Skeletal muscle cell (primary cell): ENCODE measurements around the gene RHEB.
"Not testable (repeated sequence)": the region's sequence is repeated elsewhere in the genome, so short reads cannot be mapped to it uniquely, and the experiment has no call there.

ENCODE experiments used
- DNase-seq: peaks from one replicate; pipeline ENCODE4 v3.0.0-alpha.2; 2010; ENCODE audit warnings: low read depth
- H3K4me3 ChIP-seq: 2 replicates; pipeline ENCODE4 v1.5.1; 2011; ENCODE audit warnings: low read depth, mild to moderate bottlenecking, control low read depth, low read length, moderate library complexity

Gene RHEB

DNA sequence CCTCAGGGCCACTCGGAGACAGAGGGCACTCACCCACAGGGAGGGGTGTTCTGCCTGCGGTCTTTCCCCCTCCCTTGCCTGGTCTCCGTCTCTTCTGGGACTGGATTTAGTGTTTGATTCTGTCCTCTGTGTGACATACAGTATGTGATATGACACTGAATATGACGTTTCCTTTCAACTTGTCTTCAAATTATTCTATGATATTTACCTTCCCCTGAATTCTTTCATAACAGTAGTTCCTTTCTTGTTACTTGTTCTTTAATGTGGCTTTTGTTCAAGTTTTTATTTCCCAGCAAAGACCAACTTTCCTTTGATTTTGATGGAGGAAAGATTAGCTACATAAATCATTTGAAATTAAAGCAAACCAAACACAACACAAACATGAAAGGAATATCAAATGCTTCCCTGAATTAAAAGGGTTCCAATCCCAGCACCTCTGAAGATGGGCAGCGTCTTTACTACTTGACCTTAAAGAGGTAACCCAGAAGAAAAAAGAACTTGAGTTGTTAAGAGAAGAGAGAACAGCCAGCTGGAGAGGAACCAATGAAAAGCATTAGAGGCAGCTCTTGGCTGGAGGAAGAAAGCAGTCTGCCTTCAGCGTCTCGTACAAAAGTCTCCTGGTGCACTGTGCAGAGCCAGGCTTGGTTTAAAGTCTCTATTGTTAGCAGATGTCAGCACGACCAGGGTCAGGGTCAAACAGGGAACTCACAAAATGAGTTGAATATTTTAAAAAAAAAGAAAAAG, 18.3 kb upstream of the RHEB start:
- DNase-seq = no peak
- H3K4me3 ChIP-seq = no peak overlapping the region

DNA sequence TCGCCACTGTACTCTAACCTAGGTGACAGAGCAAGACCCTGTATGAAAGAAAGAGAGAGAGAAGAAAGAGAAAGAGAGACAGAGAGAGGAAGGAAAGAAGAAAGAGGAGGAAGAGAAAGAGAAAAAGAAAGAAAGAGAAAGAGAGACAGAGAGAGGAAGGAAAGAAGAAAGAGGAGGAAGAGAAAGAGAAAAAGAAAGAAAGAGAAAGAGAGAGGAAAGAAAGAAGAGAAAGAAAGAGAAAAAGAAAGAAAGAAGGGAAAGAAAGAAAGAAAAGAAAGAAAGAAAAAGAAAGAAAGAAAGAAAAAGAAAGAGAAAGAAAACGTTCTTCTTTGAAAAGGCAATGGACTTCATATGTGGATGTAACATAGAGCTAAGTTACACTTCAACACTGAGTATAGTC, 16.5 kb upstream of the RHEB start:
- DNase-seq, H3K4me3 ChIP-seq: not testable (repeated sequence)

DNA sequence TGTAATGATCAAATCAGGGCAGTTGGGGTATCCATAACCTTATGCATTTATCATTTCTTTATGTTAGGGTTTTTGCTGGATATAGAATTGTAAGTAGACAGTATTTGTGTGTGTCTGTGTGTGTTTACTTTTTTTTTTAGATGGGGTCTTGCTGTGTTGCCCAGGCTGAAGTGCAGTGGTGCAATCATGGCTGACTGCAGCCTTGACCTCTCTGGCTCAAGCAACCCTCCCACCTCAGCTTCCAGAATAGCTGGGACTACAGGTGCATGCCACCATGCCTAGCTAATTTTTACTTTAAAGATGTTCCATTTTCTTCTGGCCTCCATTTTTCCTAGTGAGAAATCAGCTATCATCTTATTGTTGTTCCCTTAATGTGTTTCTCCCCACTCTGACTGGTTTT, 10.1 kb upstream of the RHEB start:
- H3K4me3 ChIP-seq = no peak overlapping the region
- no peak for DNase-seq

DNA sequence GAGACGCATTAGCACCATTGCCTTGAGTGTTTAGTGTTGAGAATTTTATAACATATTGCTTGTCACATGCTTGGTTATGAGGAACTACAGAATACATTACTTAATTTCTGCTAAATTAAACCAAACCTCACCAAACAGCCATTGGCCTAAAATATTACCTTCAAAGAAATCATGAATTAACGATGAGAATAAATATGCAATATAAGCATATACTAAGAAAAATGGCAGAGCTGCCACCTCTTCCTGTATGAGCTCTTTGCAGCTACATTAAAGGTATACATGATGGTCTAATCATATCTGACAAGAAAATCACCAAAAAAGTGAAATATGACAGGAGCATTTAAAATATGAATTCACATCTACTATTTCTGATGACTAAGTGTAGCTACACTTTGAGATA, 5.2 kb upstream of the RHEB start:
- no peak for DNase-seq
- no peak overlapping the region for H3K4me3 ChIP-seq

DNA sequence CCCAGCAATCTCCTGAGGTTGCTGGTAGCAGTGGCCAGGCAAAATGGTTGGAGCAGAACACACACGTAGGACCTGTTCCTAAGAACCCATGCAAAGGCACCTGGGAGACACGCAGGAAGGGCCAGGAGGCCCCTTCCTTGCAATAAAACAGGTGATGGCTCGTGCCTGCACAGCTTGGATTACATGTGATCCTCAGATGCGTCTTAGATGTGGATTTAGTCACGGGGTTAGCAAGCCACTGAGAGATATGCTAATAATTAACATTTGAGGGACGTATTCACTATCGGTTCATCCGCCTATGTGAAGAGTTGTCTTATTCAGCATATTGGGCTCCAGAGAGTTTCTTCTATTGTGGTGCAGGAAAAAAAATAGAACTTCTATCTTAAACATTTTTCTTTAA, 4.6 kb upstream of the RHEB start:
- H3K4me3 ChIP-seq = no peak overlapping the region
- no peak for DNase-seq

DNA sequence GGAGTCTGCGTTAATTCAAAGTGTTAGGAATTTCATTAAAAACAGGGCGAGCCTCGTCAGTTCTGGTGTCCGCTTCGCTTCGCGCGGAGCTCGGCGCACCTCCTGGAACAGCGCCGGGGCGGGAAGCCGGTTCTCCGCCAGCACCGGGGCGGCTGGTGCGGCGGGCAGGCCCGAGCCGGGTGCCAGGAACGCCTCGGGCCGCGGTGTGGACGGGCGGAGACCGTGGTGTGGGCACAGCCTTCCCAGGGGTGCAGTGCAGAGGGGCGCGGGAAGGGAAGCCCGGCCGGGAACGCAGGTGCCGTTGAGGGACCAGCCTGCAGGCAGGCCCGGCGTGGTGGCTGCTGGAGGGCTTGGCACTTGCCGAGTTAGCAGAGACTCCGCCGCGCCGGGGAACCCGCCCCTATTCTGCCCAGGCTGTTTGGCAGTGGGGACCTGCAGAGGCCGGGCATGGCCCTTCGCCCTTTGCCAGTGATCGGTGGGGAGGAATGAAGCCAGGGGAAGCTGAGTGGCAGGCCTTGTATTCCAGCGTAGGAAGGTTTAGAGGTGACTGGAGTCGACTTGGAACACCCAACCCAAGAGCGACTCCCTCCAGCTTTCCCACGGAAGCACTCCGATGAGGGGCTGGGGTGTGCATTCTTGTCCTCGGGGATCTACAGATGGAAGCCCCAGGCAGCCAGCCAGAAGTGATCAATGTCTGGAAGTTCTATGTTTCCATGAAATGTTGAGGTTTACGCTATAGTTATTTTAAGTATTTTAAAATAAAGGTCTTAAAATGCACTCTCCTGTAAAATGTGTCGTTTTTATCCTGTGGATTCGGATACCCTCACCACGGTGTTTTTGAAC, 945 bp upstream of the RHEB start:
- peak overlapping the region; percentile 80 for H3K4me3 ChIP-seq
- DNase-seq = no peak

DNA sequence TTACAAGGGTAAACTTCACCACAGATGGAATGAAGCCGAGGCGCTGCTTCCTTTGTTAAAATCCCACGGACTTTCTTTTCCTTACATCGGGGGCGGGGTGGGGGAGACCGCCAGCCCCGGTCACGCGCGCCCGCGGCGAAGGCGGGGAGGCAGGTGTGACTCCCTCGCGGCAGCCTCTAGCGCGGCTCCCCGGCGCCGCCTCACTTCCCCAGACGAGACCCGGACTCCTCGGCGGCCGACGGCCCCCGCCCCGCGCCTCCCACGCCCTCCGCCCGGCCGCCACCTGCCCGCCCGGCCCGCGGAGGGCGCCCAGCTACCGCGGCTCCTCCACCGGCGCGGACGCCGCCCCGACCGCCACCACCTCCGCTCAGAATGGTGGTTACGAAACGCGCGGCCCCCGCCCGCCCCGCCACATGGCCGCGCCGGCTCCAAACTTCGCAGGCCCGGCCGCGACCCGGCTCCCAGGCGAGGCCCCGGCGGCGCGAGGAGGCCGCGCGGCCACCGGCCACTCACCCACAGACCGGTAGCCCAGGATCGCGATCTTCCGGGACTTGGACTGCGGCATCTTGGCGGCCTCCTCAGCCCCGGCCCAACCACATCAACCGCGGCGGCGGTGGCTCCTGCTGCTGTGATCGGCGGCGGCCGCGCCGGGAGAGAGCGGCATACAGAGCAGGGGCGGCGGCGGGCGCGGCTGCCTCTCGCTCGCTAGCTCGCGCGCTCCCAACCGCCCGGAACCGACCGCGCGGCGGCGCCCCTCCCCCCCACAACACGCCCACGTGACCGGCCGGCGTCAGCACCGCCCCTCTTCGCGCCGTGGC, 539 bp downstream of the RHEB start:
- peak overlapping the region; percentile 80 for H3K4me3 ChIP-seq
- DNase-seq = not testable (repeated sequence)

DNA sequence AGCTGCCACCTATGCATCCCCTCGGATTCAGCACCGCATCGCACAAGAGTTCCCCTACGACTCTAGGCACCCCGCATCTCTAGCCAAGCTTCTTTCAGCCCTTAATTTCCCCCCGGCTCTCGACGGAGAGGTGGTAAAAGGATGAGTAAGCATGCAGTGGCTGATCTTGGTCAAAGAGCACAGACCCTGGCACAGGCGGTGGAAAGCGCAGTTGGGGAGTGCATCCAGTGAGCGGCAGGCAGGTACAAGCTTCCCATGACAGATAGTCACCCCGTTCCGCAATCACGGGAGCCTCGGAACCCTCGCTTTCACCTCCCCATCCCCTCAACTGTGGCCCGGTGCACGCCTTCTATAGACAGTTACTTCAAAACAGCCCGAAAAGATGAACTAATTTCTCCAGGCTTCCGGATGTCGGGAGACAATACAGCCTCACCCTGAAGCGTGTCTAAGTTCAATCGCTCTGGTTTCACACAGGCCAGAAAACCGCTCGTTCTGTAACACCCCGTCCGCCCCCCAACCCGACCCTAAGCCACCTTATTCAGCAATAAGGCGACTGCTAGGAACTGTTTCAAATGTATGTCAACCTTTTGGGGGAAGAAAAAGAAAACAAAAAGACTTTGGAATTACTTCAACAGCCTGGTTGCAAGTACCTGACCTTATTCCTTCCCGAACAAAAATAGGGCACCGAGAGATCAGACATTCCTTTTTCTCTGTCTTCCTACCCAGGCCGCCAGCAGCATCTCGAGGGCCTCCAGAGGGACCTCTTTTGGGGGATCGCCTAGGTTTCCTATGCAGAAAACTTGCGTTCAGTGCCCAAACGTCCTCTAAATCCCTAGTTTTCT, 1.4 kb downstream of the RHEB start:
- H3K4me3 ChIP-seq = peak overlapping the region; percentile 80
- no peak for DNase-seq

DNA sequence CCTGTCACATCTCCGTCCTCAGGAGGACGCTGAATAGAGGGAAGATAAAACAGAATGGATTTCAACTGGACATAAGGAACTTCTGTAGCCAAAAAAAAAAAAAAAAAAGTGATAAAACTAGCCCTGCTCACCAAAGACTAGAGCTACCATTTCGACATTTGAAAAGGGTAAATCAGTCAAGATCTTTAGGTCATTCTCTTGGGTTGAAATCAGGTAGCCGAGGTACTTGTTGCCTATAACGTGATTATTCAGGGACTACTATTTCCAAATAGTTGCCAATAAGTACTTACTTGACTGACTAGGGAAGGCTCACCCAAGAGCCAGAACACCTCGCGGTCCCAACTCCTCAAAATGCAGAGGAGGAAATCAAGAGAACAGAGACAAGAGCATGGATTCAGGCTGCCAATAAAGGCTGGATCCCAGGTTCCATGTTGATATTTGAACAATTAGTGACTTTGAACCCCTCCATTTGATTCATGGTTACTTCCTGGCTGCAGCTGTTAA, 2.0 kb downstream of the RHEB start:
- peak overlapping the region; percentile 80 for H3K4me3 ChIP-seq
- DNase-seq = no peak

DNA sequence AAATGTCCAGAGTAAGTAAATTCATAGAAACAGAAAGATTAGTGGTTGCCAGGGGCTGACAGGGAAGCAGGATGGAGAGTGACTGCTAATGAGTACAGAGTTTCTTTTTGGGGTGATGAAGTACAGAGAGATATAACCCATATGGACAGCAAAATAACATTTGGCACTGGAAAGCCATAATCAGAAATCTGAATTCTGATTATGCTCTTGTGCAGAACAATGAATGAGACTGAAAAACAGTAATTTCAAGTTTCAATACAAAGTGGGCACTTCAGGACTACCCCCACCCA, 4.5 kb downstream of the RHEB start:
- no peak for DNase-seq
- no peak overlapping the region for H3K4me3 ChIP-seq

DNA sequence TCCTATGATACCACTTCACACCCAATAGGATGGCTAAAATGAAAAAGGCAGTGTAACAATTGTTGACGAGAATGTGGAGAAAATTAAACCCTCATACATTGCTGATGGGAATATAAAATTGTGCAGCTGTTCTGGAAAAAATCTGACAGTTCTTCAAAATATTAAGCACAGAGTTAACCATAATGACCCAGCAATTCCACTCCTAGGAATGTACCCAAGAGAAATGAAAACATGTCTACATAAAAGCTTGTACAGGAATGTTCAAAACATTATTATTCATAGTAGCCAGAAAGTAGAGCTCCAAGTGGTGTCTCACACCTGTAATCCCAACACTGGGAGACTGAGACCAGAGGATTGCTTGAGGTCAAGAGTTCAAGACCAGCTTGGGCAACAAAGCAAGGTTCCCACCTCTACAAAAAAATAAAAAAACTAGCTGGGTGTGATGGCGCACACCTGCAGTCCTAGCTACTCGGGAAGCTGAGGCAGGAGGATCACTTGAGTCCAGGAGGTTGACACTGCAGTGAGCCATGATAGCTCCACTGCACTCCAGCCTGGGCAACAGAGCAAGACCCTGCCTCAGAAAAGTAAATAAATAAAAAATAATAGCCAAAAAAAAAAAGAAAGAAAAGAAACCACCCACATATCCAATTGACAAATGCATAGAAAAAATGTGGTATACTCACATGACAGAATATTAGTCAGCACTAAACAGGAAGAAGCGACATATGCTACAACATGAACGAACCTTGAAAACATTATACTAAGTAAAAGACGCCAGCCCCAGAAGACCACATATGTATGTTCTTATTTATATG, 5.0 kb downstream of the RHEB start:
- H3K4me3 ChIP-seq = no peak overlapping the region
- no peak for DNase-seq

DNA sequence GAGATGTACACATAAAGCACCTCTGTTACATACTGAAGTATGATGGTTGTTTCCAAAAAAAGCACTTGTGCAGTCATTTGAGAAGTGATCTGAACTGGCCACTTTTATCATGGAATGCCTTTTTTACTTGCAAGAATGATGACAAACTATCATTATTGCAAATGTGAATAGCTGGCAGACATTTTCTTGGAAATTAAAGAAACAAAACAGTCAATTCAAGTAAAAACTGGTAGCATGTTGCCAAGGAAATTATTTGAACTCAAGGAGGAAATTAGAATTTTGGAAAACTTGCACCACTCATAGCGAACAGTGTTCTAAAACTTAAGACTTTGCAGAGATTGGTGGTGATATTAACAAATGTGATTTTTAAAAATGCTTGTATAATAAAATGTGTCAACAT, 6.6 kb downstream of the RHEB start:
- no peak overlapping the region for H3K4me3 ChIP-seq
- DNase-seq = no peak

DNA sequence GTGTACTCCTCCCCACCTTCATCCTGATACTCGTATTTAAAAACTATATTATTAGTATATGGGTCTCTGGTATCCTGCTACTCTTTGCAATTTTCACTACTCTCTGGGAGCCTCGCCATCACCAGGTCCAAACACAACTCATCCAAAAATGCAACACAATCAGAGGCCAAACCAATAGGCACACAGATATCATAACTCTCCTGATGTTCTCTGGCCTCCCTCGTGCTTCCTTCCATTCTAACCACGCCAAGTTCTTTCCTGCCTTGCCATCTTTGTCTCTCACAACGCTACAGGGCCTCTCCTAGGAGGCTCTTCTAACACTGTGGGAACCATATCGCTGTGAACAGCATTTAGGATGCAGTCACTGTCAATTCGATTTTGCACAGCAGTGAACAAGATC, 7.3 kb downstream of the RHEB start:
- no peak for DNase-seq
- H3K4me3 ChIP-seq = no peak overlapping the region

DNA sequence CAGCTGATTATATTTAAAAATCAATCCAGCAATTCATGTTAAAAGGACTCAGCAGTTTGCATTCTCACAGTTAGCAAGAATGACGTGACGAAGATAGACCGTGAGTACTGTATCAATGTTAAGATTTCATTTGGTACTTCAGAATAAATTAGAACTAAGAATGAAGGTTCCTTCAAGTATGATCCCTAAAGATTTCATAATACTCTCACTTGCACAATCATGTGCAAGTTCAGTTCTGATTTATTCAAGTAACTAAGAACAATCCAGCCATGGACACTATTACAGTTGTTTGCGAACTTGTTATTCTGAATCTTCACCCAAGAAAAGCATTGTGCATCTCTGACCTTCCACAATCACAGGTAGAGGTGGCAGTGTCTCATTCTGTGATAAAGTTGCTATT, 7.7 kb downstream of the RHEB start:
- no peak overlapping the region for H3K4me3 ChIP-seq
- DNase-seq = no peak

DNA sequence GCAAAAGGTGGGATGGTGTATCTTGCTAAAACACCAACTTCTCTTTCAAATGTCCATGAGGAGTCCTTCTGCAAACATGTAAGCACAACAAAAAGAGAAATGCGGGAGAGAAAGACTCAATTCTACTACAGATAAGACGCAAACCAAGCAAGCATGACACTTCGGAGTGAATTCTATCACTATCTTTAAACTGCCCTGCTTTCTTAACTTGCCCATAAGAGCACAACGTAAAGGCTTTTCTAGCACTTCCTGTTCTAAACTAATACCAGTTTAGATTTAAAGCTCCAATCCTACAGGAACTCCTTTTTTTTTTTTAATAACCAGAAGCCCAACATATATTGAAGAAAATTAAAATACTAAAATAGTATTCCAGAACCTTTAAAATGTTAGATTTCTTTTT, 8.4 kb downstream of the RHEB start:
- H3K4me3 ChIP-seq = no peak overlapping the region
- DNase-seq = no peak

DNA sequence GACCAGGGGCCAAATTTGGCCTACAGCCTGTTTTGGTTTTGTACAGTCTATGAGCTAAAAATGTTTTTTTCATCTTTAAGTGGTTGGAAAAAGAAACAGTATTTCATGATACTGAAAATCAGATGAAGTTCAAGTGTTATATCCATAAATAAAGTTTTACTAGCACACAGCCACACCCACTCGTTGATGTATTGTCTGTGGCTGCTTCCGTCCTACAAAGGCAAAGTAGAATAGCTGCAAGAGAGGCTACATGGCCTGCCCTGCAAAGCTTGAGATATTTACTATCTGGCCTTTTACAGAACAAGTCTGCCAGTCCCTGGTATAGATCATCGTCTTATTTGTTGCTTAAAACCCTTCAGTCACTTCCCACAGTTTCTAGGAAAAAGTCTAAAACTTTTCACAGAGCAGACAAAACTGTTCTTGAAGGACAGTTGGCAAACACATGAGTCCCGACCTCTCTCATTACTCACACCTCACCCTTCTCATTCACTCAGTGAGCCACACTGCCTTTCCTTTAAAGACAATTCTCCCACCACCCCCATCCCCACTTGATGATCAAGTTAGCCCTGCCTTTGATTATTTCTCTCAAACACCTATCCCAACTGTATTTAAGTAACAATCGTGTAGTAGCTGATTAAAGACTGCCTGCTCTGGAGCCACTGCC, 9.9 kb downstream of the RHEB start:
- DNase-seq = no peak
- H3K4me3 ChIP-seq = no peak overlapping the region

DNA sequence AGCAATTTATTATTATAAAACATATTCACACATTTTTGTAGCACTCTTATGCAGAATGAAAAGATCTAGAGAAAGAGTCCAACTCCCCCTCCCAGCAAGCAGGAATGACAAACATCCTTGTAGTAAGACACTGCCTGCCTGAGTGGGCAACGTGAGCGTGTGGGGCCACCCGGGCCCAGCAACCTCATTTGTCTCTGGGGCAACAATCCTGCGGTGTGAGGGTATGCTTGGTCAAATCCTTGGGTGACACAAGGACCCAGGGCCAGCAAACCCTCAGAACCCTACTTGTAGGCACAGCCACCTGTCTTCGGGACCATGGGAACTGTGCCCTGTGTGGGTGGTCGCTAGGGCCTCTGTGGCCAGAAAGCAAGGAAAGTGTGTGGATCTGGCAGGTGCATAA, 10.7 kb downstream of the RHEB start:
- H3K4me3 ChIP-seq = no peak overlapping the region

DNA sequence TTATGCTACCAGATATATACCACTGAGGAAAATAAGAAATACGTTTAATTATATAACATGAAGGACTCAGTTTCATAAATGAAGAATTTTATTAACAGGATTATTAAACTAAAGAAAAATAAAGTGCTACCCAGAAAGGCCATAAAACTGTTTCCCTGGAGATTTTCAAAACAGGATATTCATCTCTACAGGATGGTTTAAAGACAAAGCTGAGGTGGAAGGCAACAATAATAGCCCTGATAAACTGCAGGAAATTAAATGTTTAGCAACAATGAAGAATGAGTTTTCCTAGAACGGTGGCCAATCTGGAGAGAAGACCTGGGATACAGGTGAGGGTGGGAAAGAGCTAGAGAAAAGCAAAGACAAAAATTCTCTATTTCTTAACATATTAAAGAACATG, 11.9 kb downstream of the RHEB start:
- H3K4me3 ChIP-seq = no peak overlapping the region
- DNase-seq = no peak

More for the DNA sequence above, 10.7 kb downstream of the RHEB start:
- no peak for DNase-seq
